GM18507 (cell line): ENCODE measurements around the gene CCL18.
"Not testable (repeated sequence)": the region's sequence is repeated elsewhere in the genome, so short reads cannot be mapped to it uniquely, and the experiment has no call there.

Source experiments
- DNase-seq: peaks from one replicate; pipeline ENCODE4 v3.0.0; 2011; ENCODE audit warnings: low read depth; ENCODE audit not compliant: insufficient read length; ENCODE audit errors: extremely low spot score
- FAIRE-seq: peaks from 2 replicates; lab custom pipeline; 2011; peaks lifted over from hg19 to GRCh38; lab: Jason Lieb, UNC

Gene CCL18, protein sequence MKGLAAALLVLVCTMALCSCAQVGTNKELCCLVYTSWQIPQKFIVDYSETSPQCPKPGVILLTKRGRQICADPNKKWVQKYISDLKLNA

GRCh38 chr17:36063786-36064541 lies at the start of gene CCL18:
CCL18 (plus strand) TSS chr17:36064272; CDS start chr17:36064343, 71 bp downstream.
- FAIRE-seq (no peak), DNase-seq (no peak)

GRCh38 chr17:36014946-36015345 lies 49.1 kb upstream of the CCL18 start:
- no peak for FAIRE-seq
- DNase-seq: no peak

- not testable (repeated sequence) for FAIRE-seq, DNase-seq
These were observed 48.2 kb upstream of the CCL18 start for GRCh38 chr17:36015895-36016294.

DNA sequence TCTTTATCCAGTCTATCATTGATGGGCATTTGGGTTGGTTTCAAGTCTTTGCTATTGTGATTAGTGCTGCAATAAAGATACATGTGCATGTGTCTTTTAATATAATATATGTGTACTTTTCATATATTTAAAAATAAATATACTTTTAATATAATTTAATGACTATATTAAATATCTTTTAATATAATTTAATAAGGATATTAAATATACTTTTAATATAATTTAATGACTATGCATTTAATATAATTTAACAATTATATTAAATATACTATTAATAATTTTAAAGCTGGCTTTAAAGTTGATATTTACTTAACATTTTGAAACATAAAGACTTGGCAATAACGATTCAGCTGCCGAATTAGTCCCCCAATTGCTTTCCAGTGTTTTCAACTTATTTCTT lies 47.5 kb upstream of the CCL18 start:
- DNase-seq (no peak), FAIRE-seq (no peak)

DNA sequence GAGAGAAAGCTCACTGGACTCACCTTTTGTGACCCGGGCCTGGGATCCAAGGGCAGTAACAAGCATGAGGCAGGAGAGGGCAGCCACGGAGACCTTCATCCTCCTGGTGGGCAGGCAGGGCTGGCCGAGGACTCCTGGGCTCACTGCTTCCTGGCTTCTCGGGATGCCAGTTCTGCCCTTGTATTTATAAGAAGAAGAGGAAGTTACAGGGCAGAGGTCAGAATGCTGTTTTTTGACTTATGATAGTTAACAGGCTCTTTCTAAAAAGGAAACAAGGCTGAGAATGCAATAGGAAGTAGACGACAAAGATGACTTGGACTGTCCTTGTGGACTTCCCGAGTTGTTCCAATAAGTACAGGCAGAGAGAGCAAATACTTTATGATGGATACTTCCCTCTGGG lies 46.3 kb upstream of the CCL18 start, which contains the start of gene CCL23:
Gene CCL23 (minus strand): TSS at position 174 of the 400 bp plus-strand sequence. CDS start 75 bp downstream, at position 99.
- no peak for FAIRE-seq

DNA sequence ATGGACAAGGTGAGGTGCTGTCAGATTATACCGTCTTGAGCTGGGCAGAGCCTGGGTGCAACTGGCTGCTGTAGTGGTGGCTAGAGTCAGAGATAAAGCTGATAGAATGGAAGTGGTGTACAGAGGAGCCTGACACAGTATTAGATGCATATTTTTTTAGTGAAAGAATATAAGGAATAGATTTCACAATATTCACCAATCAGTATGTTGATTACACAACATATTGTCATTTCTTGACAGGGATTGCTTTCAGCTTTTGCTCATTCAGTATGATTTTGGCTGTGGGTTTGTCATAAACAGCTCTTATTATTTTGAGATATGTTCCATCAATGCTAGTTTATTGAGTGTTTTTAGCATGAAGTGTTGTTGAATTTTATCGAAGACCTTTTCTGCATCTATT lies 44.6 kb upstream of the CCL18 start:
- no peak for DNase-seq

More for the DNA sequence above, 46.3 kb upstream of the CCL18 start, which contains the start of gene CCL23:
- no peak for DNase-seq

GRCh38 chr17:36024106-36024869 lies 39.8 kb upstream of the CCL18 start:
- no peak for FAIRE-seq
- DNase-seq: no peak

More for the DNA sequence above, 44.6 kb upstream of the CCL18 start:
- FAIRE-seq: no peak

- no peak for DNase-seq
- FAIRE-seq: no peak
These were observed 36.3 kb upstream of the CCL18 start for GRCh38 chr17:36027761-36028160.

DNA sequence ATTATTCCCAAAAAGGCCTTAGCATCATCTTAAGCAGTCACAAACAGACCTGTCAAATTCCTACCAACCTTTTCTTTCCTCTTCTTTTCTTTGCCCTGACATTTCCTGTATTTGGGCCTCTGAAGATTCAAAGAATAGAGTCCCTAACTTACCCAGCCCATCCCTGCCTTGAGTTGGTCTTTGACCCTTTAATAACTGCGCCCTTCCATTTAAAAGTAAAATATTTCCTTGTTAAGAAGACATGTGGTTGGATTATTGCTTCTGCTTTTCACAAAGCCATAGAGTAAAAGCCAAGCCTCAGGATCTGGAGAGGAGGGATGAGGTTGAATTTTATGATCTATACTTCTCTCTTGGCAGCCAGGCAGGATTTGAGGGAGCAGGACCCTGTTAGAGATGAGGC lies 33.1 kb upstream of the CCL18 start:
- FAIRE-seq (no peak), DNase-seq (no peak)

DNA sequence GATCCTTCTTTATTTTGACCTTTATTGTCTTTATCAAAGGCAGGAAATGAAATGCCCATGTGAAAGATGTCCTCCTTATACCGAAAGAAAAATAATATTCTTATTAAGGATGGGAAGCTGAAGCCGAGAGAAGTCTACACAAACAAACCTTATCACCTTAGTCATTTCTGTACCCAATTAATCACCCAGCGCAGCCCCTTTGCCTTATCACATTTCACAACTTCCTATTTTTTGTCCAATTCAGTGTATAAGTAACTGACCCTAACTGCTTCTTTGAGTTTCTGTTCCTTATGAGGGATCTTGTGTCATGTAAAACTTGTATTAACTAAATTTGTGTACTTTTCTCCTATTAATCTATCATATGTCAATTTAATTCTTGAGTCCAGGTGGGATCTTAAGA lies 29.9 kb upstream of the CCL18 start:
- DNase-seq (no peak), FAIRE-seq (no peak)

DNA sequence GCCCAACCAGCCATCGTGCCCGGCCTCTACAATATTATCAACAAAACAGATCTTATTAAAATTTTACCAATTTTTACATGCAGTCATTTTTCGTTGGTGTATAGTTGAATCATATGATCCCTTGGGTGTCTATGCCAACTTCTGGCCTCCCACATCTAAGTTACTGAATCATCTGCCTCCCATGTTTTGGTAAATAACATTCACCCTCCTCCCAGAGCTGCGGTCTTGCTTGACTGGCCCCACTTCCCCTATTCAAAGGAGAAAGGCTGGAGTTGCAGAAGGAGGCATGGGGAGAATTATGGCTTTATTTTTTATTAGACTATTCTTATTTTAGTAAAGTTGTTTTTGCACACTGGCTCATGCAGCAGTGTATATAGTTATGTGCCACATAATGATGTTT lies 27.8 kb upstream of the CCL18 start:
- no peak for FAIRE-seq
- DNase-seq: no peak

DNA sequence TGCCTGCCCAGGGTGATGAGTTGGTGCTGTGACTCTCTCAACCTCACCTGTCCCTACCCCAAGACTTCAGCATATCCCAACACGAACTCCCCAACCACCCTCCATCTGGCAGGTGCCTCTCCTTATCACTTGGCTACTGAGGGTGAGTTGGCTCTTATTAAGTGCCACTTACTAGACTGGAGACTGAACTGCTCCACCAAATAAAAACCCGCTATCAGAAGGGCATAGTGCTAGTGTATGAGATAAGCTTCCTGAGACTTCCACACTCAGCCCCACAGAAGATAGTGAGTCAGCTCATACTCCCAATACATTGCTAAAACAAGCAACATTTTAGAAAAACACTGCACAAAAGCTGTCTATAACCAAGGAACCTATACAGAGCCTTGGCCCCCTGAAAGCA lies 16.0 kb upstream of the CCL18 start:
- DNase-seq (no peak), FAIRE-seq (no peak)

DNA sequence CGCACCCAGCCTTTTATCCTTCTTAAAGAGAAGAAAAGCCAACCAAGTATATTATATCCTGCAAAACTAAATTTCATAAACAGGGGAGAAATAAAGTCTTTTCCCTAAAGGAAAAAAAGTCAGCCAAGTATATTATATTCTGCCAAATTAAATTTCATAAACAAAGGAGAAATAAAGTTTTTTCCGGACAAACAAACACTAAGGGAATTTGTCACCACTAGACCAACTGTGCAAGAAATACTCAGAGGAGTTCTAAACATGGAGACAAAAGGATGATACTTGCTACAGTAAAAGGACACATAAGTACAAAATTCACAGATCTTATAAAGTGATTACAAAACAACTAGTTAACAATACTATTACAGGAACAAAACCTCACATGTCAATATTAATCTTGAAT lies 14.4 kb upstream of the CCL18 start:
- DNase-seq (no peak), FAIRE-seq (no peak)

DNA sequence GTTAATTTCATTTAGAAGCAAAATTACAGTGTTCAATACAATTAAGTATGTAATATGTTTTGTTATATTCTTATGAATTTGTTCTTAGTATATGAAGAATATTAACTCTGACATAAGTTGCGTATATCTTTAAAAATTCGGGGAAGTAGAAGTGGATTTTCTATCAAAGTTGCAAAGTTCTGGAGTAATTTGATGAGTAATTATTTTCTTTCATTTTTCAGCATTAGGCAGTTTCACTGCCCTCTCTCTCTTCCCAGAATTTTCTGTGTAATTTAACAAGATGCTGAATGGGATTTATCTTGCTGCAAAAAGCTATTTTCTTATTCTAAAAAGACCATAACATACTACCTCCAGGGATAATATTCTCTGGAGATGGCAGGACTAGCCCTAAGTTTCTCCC lies 8.9 kb upstream of the CCL18 start:
- FAIRE-seq: no peak
- DNase-seq: no peak

GRCh38 chr17:36055921-36056520 lies 8.1 kb upstream of the CCL18 start:
- DNase-seq: no peak
- no peak for FAIRE-seq

GRCh38 chr17:36057911-36058310 lies 6.2 kb upstream of the CCL18 start:
- no peak for FAIRE-seq

GRCh38 chr17:36059406-36059805 lies 4.7 kb upstream of the CCL18 start:
- FAIRE-seq (no peak), DNase-seq (no peak)

More at GRCh38 chr17:36057911-36058310, 6.2 kb upstream of the CCL18 start:
- DNase-seq: no peak

DNA sequence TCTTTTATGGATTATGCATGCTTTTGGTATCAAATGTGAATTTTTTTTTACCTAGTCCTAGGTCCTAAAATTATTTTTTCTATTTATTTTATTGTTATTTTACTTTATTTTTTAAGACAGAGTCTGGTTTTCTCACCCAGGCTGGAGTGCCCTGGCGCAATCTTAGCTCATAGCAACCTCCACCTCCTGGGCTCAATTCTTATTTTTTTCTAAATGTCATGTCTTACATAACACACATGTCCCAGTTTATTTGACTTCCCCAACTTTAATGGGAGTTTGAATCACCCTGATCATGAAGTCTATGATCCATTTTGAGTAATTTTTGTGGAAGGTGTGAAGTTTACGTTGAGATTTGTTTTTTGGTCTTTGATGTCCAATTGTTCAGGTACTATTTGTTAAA lies 3.3 kb upstream of the CCL18 start:
- no peak for DNase-seq
- FAIRE-seq: no peak

DNA sequence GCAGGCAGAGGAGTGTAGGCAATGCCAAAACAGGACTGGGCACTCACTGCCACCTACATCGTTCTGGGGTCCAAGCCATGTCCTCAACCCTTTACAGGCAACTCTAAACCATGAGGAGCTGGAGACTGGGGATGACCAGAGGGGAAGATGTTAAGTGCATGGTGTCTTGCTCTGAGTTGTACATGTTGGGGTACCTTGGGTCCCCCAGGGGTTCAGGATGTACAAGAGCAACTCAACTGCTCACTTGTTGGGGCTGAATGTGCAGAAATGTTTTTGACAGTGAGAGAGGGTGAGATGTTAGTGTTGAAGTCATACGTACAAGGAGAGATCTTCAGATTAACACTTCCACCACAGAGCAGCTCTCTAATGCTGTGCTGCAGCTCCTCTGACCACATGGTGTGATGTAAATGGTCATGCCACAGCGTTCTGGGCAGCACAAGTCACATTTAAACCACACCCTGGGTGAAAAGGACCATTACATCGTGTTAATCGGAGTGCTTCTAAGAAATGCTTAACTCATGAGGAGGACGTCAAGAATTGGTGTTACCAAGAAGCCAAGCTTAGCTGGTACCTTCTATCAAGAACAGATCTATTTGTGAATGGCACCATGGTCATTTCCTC lies 2.4 kb downstream of the CCL18 start:
- FAIRE-seq (no peak), DNase-seq (no peak)

- no peak for DNase-seq
- no peak for FAIRE-seq
These were observed 4.5 kb downstream of the CCL18 start for GRCh38 chr17:36068524-36068923.
